Kidney epithelial cell (primary cell): ENCODE results near the gene FRK. TPM values are rescaled to one million over a fixed set of nuclear protein-coding genes. Genes with fewer than 3 reads are reported as not detected.

Experiments used
- DNase-seq: peaks from one replicate; pipeline ENCODE4 v3.0.0-alpha.2; 2010; ENCODE audit warnings: low read depth
- H3K27me3 ChIP-seq: 2 replicates; pipeline ENCODE4 v1.6.0; 2011; ENCODE audit warnings: low read length; ENCODE audit not compliant: control insufficient read depth, insufficient read depth
- H3K36me3 ChIP-seq: 2 replicates; pipeline ENCODE4 v1.5.1; 2011; ENCODE audit warnings: low read length; ENCODE audit not compliant: control insufficient read depth, insufficient read depth
- H3K4me3 ChIP-seq: 2 replicates; pipeline ENCODE4 v1.5.1; 2011; ENCODE audit warnings: low read depth, mild to moderate bottlenecking, control low read depth, low read length
- CTCF ChIP-seq: IDR thresholded peaks from 2 replicates; pipeline ENCODE4 v1.5.1; 2011; ENCODE audit warnings: mild to moderate bottlenecking, moderate library complexity, low read length, control low read depth, inconsistent platforms; ENCODE audit not compliant: insufficient read depth, poor library complexity, severe bottlenecking
- total RNA-seq: library from RNA; depleted of rRNA; stranded (reverse); fragments of >200 nt; gene quantifications from 2 replicates; pipeline ENCODE4 v1.2.3, GENCODE V29; 2015

Gene FRK
- total RNA-seq, 1 donor from 2014 or later = 3.1 TPM

- no peak for DNase-seq
- H3K36me3 ChIP-seq = no peaks in the 10 kb centered on the region
- H3K4me3 ChIP-seq = no peak overlapping the region
- no peak for TF ChIP-seq CTCF
- no peaks in the 10 kb centered on the region for H3K27me3 ChIP-seq
These were observed 146.6 kb downstream of the FRK start for GRCh38 chr6:115914098-115914497.

GRCh38 chr6:115909923-115910546 is 150.7 kb downstream of the FRK start:
- no peak for DNase-seq
- no peak for TF ChIP-seq CTCF
- H3K27me3 ChIP-seq = no peaks in the 10 kb centered on the region
- H3K36me3 ChIP-seq = no peaks in the 10 kb centered on the region
- H3K4me3 ChIP-seq = no peak overlapping the region

- Histone ChIP-seq H3K36me3 (no peaks in the 10 kb centered on the region), H3K27me3 (no peaks in the 10 kb centered on the region), H3K4me3 (no peak overlapping the region)
- no peak for DNase-seq
- TF ChIP-seq CTCF = no peak
These were observed 151.7 kb downstream of the FRK start for GRCh38 chr6:115908906-115909559.

- no peak for TF ChIP-seq CTCF
- no peak overlapping the region for H3K4me3 ChIP-seq
- no peak for DNase-seq
- H3K27me3 ChIP-seq = no peaks in the 10 kb centered on the region
- no peaks in the 10 kb centered on the region for H3K36me3 ChIP-seq
These were observed 155.2 kb downstream of the FRK start for GRCh38 chr6:115905471-115905870.

- no peak for TF ChIP-seq CTCF
- DNase-seq = no peak
- Histone ChIP-seq H3K4me3 (no peak overlapping the region), H3K36me3 (no peaks in the 10 kb centered on the region), H3K27me3 (no peaks in the 10 kb centered on the region)
These were observed 158.3 kb downstream of the FRK start for GRCh38 chr6:115902436-115902835.

GRCh38 chr6:115901896-115902295 is 158.8 kb downstream of the FRK start:
- no peaks in the 10 kb centered on the region for H3K36me3 ChIP-seq
- DNase-seq = no peak
- no peaks in the 10 kb centered on the region for H3K27me3 ChIP-seq
- no peak for TF ChIP-seq CTCF
- H3K4me3 ChIP-seq = no peak overlapping the region
